HepG2 (cell line): ENCODE measurements around the gene DOCK4. TPM values are rescaled to one million over a fixed set of nuclear protein-coding genes. Genes with fewer than 3 reads are reported as not detected.

Experiments
- CHD2 ChIP-seq: IDR thresholded peaks from 2 replicates; pipeline ENCODE4 v1.6.1; 2011; ENCODE audit warnings: low read depth, low read length, improper control_type of control experiment
- FOXJ3 ChIP-seq: sonication (generic); formaldehyde crosslinking; IDR thresholded peaks from 2 replicates; pipeline ENCODE4 v1.4.0; 2020; ENCODE audit warnings: missing genetic modification reagents, mild to moderate bottlenecking, borderline replicate concordance
- HIVEP1 ChIP-seq: sonication (generic); formaldehyde crosslinking; IDR thresholded peaks from 2 replicates; pipeline ENCODE4 v1.4.0; 2020; ENCODE audit warnings: mild to moderate bottlenecking, missing genetic modification reagents
- KAT8 ChIP-seq: IDR thresholded peaks from 2 replicates; pipeline ENCODE4 v1.6.1; 2016; ENCODE audit warnings: missing genetic modification reagents, missing compliant biosample characterization
- MAZ ChIP-seq, 2 experiments: sonication (generic) in 1 of 2; formaldehyde crosslinking in 1 of 2; IDR thresholded peaks; 2 replicates each; pipeline versions ENCODE4 v1.5.0 to v1.6.1; 2012 to 2020; ENCODE audit warnings: low read depth in 2 of 2, mild to moderate bottlenecking in 2 of 2, borderline replicate concordance in 1 of 2, improper control_type of control experiment in 1 of 2, low read length in 1 of 2, missing genetic modification reagents in 1 of 2, moderate library complexity in 1 of 2
- MBD4 ChIP-seq: IDR thresholded peaks from 2 replicates; pipeline ENCODE4 v1.6.1; 2012; ENCODE audit warnings: low read length, inconsistent platforms, borderline replicate concordance
- MLLT10 ChIP-seq: sonication (generic); formaldehyde crosslinking; IDR thresholded peaks from 2 replicates; pipeline ENCODE4 v1.4.0; 2020; ENCODE audit warnings: missing genetic modification reagents
- RFX3 ChIP-seq: IDR thresholded peaks from 2 replicates; pipeline ENCODE4 v1.6.1; 2016; ENCODE audit warnings: missing biosample characterization, missing genetic modification reagents
- SOX13 ChIP-seq, 3 experiments: fragments of 450-650 bp in 1 of 3; sonication (generic) in 1 of 3; formaldehyde crosslinking in 1 of 3; IDR thresholded peaks in 2 of 3; conservative IDR thresholded peaks in 1 of 3; 2 replicates each; pipeline versions ENCODE4 v1.5.0 to v1.6.1; 2016 to 2020; ENCODE audit warnings: antibody characterized with exemption in 1 of 3, mild to moderate bottlenecking in 1 of 3, missing compliant biosample characterization in 1 of 3, missing genetic modification reagents in 1 of 3, moderate library complexity in 1 of 3
- SP1 ChIP-seq, 2 experiments: fragments of 450-650 bp in 1 of 2; sonication (generic) in 1 of 2; formaldehyde crosslinking in 1 of 2; IDR thresholded peaks; 2 replicates each; pipeline versions ENCODE4 v1.4.0 to v1.6.1; 2016 to 2020; ENCODE audit warnings: missing genetic modification reagents in 1 of 2
- ZBTB20 ChIP-seq: sonication (generic); formaldehyde crosslinking; IDR thresholded peaks from 2 replicates; pipeline ENCODE4 v1.8.1; 2023; ENCODE audit warnings: missing genetic modification reagents, low read depth, mild to moderate bottlenecking, borderline replicate concordance
- ZNF777 ChIP-seq: sonication (generic); formaldehyde crosslinking; IDR thresholded peaks from 2 replicates; pipeline ENCODE4 v1.4.0; 2020; ENCODE audit warnings: missing genetic modification reagents
- ZNF839 ChIP-seq: sonication (generic); formaldehyde crosslinking; IDR thresholded peaks from 2 replicates; pipeline ENCODE4 v1.4.0; 2020; ENCODE audit warnings: missing genetic modification reagents, mild to moderate bottlenecking, borderline replicate concordance
- polyA plus RNA-seq, 8 experiments: library from polyadenylated mRNA; depleted of rRNA in 3 of 8; stranded (reverse) in 7 of 8; unstranded in 1 of 8; fragments of >200 nt; fragmentation: Illumina TruSeq in 4 of 8; extraction: Trizol in 4 of 8; gene quantifications; 2 replicates each; pipeline versions ENCODE4 v1.2.1 to v1.2.3, GENCODE V29; 2011 to 2016; ENCODE audit warnings: low read depth in 4 of 8, missing spikeins in 1 of 8, mixed read lengths in 1 of 8; ENCODE audit not compliant: insufficient read depth in 1 of 8
- total RNA-seq, 5 experiments: library from RNA; depleted of rRNA; stranded (reverse); fragments of >200 nt; fragmentation: Illumina TruSeq; extraction: Trizol; gene quantifications; 2 replicates each; pipeline ENCODE4 v1.2.3, GENCODE V29; 2016; ENCODE audit warnings: low read depth in 1 of 5
- TF ChIP-seq, protein P1 (sequence below): sonication (generic); formaldehyde crosslinking; IDR thresholded peaks from 2 replicates; pipeline ENCODE4 v1.4.0; 2020; ENCODE audit warnings: missing genetic modification reagents, borderline replicate concordance
- TF ChIP-seq, protein P2 (sequence below): sonication (generic); formaldehyde crosslinking; IDR thresholded peaks from 2 replicates; pipeline ENCODE4 v1.5.0; 2020; ENCODE audit warnings: missing genetic modification reagents
- TF ChIP-seq, protein P3 (sequence below): sonication (generic); formaldehyde crosslinking; IDR thresholded peaks from 2 replicates; pipeline ENCODE4 v1.4.0; 2020; ENCODE audit warnings: mild to moderate bottlenecking, missing genetic modification reagents
- TF ChIP-seq, protein P4 (sequence below): sonication (generic); formaldehyde crosslinking; IDR thresholded peaks from 2 replicates; pipeline ENCODE4 v1.4.0; 2020; ENCODE audit warnings: mild to moderate bottlenecking, missing genetic modification reagents
- TF ChIP-seq, protein P5 (sequence below): sonication (generic); formaldehyde crosslinking; IDR thresholded peaks from 2 replicates; pipeline ENCODE4 v1.4.0; 2020; ENCODE audit warnings: missing genetic modification reagents

The DOCK4 gene
- total and polyA plus RNA-seq, 2 of the 13 experiments (the other 11 are each of a cell fraction or from before 2014, with no cell fraction given) = 13.5 to 17.4 TPM

DNA sequence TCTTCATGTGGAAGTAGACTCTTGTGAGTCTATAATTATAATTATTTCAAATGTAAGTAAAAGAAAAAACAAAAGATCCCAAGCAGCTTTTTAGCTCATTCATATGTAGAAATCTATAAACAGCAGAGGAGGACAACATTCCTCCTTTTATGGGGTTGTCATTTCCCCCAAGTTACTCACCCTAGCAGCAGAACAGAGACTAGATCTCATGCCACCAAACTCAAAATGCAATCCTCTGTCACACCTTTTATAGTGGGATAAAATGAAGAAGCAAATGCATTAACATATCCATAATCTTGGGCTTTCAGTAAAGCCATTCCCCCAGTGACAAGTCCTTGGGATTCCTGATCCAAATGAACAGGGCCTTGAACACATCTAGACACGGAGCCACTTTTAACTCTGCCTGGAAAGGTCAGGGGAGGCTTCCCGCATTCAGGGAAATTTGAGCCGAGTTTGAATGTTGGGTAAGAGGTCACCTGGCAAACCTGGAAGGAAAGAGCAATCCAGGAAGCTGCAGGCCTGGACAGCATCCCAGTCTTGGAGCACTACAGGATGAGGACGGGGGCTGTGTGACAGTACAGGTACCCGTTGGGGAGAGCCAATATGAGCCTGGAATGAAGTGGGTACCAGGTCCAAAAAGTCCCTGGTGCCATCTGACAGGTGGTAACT lies 76.4 kb downstream of the DOCK4 start (continued):
- peak; percentile 26; the same call in 1 of the 2 replicates for TF ChIP-seq KAT8 (CRISPR knock-in tag)
- TF ChIP-seq, protein P1, sequence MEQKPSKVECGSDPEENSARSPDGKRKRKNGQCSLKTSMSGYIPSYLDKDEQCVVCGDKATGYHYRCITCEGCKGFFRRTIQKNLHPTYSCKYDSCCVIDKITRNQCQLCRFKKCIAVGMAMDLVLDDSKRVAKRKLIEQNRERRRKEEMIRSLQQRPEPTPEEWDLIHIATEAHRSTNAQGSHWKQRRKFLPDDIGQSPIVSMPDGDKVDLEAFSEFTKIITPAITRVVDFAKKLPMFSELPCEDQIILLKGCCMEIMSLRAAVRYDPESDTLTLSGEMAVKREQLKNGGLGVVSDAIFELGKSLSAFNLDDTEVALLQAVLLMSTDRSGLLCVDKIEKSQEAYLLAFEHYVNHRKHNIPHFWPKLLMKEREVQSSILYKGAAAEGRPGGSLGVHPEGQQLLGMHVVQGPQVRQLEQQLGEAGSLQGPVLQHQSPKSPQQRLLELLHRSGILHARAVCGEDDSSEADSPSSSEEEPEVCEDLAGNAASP (CRISPR knock-in tag) = peak; percentile 95
- TF ChIP-seq FOXJ3 (CRISPR knock-in tag) = no peak
- TF ChIP-seq, protein P2, sequence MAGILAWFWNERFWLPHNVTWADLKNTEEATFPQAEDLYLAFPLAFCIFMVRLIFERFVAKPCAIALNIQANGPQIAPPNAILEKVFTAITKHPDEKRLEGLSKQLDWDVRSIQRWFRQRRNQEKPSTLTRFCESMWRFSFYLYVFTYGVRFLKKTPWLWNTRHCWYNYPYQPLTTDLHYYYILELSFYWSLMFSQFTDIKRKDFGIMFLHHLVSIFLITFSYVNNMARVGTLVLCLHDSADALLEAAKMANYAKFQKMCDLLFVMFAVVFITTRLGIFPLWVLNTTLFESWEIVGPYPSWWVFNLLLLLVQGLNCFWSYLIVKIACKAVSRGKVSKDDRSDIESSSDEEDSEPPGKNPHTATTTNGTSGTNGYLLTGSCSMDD (CRISPR knock-in tag) = no peak
- TF ChIP-seq SOX13 (IDR thresholded peaks at IDR 0.05) = no peak
- TF ChIP-seq SOX13 (CRISPR knock-in tag; conservative IDR thresholded peaks at IDR 0.05 in 1 of 2, IDR thresholded peaks at IDR 0.05 in 1 of 2) = peak in 1 of 2 experiments; percentile 74; a peak in 2 of 4 replicates
- TF ChIP-seq, protein P3, sequence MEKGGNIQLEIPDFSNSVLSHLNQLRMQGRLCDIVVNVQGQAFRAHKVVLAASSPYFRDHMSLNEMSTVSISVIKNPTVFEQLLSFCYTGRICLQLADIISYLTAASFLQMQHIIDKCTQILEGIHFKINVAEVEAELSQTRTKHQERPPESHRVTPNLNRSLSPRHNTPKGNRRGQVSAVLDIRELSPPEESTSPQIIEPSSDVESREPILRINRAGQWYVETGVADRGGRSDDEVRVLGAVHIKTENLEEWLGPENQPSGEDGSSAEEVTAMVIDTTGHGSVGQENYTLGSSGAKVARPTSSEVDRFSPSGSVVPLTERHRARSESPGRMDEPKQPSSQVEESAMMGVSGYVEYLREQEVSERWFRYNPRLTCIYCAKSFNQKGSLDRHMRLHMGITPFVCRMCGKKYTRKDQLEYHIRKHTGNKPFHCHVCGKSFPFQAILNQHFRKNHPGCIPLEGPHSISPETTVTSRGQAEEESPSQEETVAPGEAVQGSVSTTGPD (CRISPR knock-in tag) = no peak
- TF ChIP-seq, protein P4, sequence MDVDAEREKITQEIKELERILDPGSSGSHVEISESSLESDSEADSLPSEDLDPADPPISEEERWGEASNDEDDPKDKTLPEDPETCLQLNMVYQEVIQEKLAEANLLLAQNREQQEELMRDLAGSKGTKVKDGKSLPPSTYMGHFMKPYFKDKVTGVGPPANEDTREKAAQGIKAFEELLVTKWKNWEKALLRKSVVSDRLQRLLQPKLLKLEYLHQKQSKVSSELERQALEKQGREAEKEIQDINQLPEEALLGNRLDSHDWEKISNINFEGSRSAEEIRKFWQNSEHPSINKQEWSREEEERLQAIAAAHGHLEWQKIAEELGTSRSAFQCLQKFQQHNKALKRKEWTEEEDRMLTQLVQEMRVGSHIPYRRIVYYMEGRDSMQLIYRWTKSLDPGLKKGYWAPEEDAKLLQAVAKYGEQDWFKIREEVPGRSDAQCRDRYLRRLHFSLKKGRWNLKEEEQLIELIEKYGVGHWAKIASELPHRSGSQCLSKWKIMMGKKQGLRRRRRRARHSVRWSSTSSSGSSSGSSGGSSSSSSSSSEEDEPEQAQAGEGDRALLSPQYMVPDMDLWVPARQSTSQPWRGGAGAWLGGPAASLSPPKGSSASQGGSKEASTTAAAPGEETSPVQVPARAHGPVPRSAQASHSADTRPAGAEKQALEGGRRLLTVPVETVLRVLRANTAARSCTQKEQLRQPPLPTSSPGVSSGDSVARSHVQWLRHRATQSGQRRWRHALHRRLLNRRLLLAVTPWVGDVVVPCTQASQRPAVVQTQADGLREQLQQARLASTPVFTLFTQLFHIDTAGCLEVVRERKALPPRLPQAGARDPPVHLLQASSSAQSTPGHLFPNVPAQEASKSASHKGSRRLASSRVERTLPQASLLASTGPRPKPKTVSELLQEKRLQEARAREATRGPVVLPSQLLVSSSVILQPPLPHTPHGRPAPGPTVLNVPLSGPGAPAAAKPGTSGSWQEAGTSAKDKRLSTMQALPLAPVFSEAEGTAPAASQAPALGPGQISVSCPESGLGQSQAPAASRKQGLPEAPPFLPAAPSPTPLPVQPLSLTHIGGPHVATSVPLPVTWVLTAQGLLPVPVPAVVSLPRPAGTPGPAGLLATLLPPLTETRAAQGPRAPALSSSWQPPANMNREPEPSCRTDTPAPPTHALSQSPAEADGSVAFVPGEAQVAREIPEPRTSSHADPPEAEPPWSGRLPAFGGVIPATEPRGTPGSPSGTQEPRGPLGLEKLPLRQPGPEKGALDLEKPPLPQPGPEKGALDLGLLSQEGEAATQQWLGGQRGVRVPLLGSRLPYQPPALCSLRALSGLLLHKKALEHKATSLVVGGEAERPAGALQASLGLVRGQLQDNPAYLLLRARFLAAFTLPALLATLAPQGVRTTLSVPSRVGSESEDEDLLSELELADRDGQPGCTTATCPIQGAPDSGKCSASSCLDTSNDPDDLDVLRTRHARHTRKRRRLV (CRISPR knock-in tag) = no peak
- no peak for TF ChIP-seq MLLT10 (CRISPR knock-in tag)
- TF ChIP-seq ZBTB20 = no peak
- TF ChIP-seq, protein P5, sequence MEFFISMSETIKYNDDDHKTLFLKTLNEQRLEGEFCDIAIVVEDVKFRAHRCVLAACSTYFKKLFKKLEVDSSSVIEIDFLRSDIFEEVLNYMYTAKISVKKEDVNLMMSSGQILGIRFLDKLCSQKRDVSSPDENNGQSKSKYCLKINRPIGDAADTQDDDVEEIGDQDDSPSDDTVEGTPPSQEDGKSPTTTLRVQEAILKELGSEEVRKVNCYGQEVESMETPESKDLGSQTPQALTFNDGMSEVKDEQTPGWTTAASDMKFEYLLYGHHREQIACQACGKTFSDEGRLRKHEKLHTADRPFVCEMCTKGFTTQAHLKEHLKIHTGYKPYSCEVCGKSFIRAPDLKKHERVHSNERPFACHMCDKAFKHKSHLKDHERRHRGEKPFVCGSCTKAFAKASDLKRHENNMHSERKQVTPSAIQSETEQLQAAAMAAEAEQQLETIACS (CRISPR knock-in tag) = no peak
- TF ChIP-seq RFX3 (CRISPR knock-in tag) = no peak
- no peak for TF ChIP-seq SP1 (IDR thresholded peaks at IDR 0.05)
- TF ChIP-seq SP1 (CRISPR knock-in tag; IDR thresholded peaks at IDR 0.05) = no peak
- TF ChIP-seq MAZ (IDR thresholded peaks at IDR 0.05; ENCODE audit: borderline replicate concordance, low read depth, low read length) = no peak
- TF ChIP-seq MAZ (CRISPR knock-in tag; IDR thresholded peaks at IDR 0.05; ENCODE audit: low read depth) = no peak
- TF ChIP-seq HIVEP1 (CRISPR knock-in tag) = no peak
- TF ChIP-seq MBD4 = no peak
- TF ChIP-seq ZNF839 (CRISPR knock-in tag) = no peak
- TF ChIP-seq CHD2 = no peak
- no peak for TF ChIP-seq ZNF777 (CRISPR knock-in tag)
